ENCODE data around the gene FBXL7.

The FBXL7 gene

GRCh38 chr5:15571081-15571480, 71.1 kb downstream of the FBXL7 start:
- Histone ChIP-seq H3K36me3 (ENCODE audit: control insufficient read depth, insufficient read depth, low read length) (no peaks in the 10 kb centered on the region), H3K27me3 (replicated peaks; ENCODE audit: control insufficient read depth, insufficient read depth, low read length) (no peaks in the 10 kb centered on the region), H3K4me3 (replicated peaks; ENCODE audit: low read depth, low read length) (no peak overlapping the region)
- TF ChIP-seq CTCF (IDR thresholded peaks at IDR 0.05; ENCODE audit: insufficient read depth, low read length, poor library complexity, severe bottlenecking), result no peak
- DNase-seq (ENCODE audit: extremely low read depth, insufficient read length), result no peak

GRCh38 chr5:15571618-15572017, 71.6 kb downstream of the FBXL7 start:
- DNase-seq (ENCODE audit: extremely low read depth, insufficient read length), result no peak
- Histone ChIP-seq H3K36me3 (ENCODE audit: control insufficient read depth, insufficient read depth, low read length) (no peaks in the 10 kb centered on the region), H3K4me3 (replicated peaks; ENCODE audit: low read depth, low read length) (no peak overlapping the region), H3K27me3 (replicated peaks; ENCODE audit: control insufficient read depth, insufficient read depth, low read length) (no peaks in the 10 kb centered on the region)
- no peak for TF ChIP-seq CTCF (IDR thresholded peaks at IDR 0.05; ENCODE audit: insufficient read depth, low read length, poor library complexity, severe bottlenecking)

DNA sequence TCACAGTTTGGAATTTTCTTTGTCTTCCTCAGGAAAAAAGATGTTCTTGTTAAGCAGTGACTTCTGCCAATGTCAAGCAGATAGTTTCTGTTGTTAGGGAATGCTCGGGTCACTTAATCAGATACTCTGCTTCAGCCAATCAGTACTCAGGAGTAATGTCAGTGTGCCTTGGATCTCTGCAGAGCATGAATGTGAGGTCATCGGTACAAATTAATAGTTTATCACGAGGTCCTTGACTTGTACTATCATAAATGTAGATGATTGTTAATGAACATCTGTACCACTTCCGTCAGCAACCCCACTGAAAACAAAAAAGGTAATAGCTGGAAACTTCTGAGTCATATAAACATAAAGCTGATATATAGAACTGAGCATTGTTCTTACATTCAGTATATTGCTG, 73.6 kb downstream of the FBXL7 start:
- DNase-seq (ENCODE audit: extremely low read depth, insufficient read length), result no peak
- TF ChIP-seq CTCF (IDR thresholded peaks at IDR 0.05; ENCODE audit: insufficient read depth, low read length, poor library complexity, severe bottlenecking), result no peak
- no peak overlapping the region for H3K4me3 ChIP-seq (replicated peaks; ENCODE audit: low read depth, low read length)

GRCh38 chr5:15574128-15574527, 74.1 kb downstream of the FBXL7 start:
- Histone ChIP-seq H3K4me3 (replicated peaks; ENCODE audit: low read depth, low read length) (no peak overlapping the region), H3K36me3 (ENCODE audit: control insufficient read depth, insufficient read depth, low read length) (no peaks in the 10 kb centered on the region), H3K27me3 (replicated peaks; ENCODE audit: control insufficient read depth, insufficient read depth, low read length) (no peaks in the 10 kb centered on the region)
- no peak for DNase-seq (ENCODE audit: extremely low read depth, insufficient read length)
- no peak for TF ChIP-seq CTCF (IDR thresholded peaks at IDR 0.05; ENCODE audit: insufficient read depth, low read length, poor library complexity, severe bottlenecking)

More for the DNA sequence above, 73.6 kb downstream of the FBXL7 start:
- H3K36me3 ChIP-seq (ENCODE audit: control insufficient read depth, insufficient read depth, low read length), result no peaks in the 10 kb centered on the region
- no peaks in the 10 kb centered on the region for H3K27me3 ChIP-seq (replicated peaks; ENCODE audit: control insufficient read depth, insufficient read depth, low read length)

- no peak for TF ChIP-seq CTCF (IDR thresholded peaks at IDR 0.05; ENCODE audit: insufficient read depth, low read length, poor library complexity, severe bottlenecking)
- no peaks in the 10 kb centered on the region for H3K27me3 ChIP-seq (replicated peaks; ENCODE audit: control insufficient read depth, insufficient read depth, low read length)
- H3K36me3 ChIP-seq (ENCODE audit: control insufficient read depth, insufficient read depth, low read length), result no peaks in the 10 kb centered on the region
- DNase-seq (ENCODE audit: extremely low read depth, insufficient read length), result no peak
- no peak overlapping the region for H3K4me3 ChIP-seq (replicated peaks; ENCODE audit: low read depth, low read length)
Measured at GRCh38 chr5:15574806-15575325, 74.9 kb downstream of the FBXL7 start.

GRCh38 chr5:15575666-15576065, 75.7 kb downstream of the FBXL7 start:
- no peak for TF ChIP-seq CTCF (IDR thresholded peaks at IDR 0.05; ENCODE audit: insufficient read depth, low read length, poor library complexity, severe bottlenecking)
- Histone ChIP-seq H3K4me3 (replicated peaks; ENCODE audit: low read depth, low read length) (no peak overlapping the region), H3K27me3 (replicated peaks; ENCODE audit: control insufficient read depth, insufficient read depth, low read length) (no peaks in the 10 kb centered on the region), H3K36me3 (ENCODE audit: control insufficient read depth, insufficient read depth, low read length) (no peaks in the 10 kb centered on the region)
- DNase-seq (ENCODE audit: extremely low read depth, insufficient read length), result no peak
